ENCODE measurements around the gene ALDH1A1.

ALDH1A1 gene

DNA sequence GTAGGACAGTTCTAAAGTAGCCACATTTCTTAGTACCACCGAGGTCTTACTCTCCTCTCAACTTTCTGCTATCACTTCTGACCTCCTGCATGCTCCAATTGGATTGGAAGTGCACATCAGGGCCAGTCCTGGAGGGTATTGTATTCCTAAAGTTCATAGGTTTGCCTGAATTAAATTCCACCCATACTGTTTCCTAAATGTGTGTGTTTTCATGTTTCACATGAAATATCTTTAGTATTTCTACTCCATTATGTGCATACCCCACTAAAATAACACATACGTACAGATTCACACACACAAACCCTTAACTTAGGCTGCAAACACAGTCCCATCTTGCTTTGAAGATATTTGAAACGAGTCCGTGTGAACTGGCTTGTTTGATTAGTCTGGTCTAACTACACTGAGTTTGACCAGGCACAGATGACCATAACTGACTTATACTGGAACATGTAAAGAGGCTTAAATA is 24.8 kb downstream of the ALDH1A1 start:
- H3K27ac ChIP-seq = no peak overlapping the region
- no peak for TF ChIP-seq ZFX (IDR thresholded peaks at IDR 0.05)
- TF ChIP-seq, protein P1, sequence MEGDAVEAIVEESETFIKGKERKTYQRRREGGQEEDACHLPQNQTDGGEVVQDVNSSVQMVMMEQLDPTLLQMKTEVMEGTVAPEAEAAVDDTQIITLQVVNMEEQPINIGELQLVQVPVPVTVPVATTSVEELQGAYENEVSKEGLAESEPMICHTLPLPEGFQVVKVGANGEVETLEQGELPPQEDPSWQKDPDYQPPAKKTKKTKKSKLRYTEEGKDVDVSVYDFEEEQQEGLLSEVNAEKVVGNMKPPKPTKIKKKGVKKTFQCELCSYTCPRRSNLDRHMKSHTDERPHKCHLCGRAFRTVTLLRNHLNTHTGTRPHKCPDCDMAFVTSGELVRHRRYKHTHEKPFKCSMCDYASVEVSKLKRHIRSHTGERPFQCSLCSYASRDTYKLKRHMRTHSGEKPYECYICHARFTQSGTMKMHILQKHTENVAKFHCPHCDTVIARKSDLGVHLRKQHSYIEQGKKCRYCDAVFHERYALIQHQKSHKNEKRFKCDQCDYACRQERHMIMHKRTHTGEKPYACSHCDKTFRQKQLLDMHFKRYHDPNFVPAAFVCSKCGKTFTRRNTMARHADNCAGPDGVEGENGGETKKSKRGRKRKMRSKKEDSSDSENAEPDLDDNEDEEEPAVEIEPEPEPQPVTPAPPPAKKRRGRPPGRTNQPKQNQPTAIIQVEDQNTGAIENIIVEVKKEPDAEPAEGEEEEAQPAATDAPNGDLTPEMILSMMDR (conservative IDR thresholded peaks at IDR 0.05) = no peak

DNA sequence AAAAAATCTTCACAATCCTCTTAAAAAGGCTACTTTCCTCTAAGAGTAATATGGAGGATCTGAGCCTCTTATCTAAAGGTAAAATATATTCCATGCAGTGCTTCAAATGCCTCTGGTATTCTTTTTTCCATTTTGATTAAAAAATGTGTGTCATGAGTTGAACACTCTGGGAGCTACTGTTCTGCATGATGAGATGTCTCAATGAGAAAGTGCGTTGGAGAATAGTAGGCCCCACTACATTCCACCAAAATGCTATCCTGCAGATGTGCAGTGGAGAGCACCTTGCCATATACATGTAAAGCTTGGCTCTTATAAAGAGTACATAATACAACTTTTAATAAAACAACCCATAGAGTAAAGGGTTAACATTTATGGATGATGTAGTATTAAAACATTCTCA is 26.3 kb downstream of the ALDH1A1 start:
- TF ChIP-seq, protein P1 (conservative IDR thresholded peaks at IDR 0.05) = no peak
- TF ChIP-seq ZFX (IDR thresholded peaks at IDR 0.05) = no peak
- H3K27ac ChIP-seq = no peak overlapping the region

DNA sequence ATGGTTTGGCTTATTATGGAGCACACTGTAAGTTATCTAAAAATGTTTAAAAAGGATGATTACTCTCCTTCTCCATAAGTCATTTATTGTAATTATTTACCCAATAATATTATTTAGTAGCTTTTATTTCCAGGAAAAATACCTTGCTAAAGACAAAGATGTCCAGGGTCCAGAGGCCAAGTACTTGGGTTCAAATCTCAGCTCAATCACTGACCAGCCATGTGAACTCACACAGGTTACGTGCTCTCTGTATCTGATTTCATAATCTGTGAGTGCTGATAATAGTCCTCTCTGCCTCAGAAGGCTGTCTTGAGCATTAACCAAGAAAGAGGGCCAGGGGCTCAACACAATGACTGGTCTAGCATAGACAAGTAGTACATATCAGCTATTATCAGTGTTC is 27.0 kb downstream of the ALDH1A1 start:
- TF ChIP-seq ZFX (IDR thresholded peaks at IDR 0.05) = no peak
- H3K27ac ChIP-seq = no peak overlapping the region

DNA sequence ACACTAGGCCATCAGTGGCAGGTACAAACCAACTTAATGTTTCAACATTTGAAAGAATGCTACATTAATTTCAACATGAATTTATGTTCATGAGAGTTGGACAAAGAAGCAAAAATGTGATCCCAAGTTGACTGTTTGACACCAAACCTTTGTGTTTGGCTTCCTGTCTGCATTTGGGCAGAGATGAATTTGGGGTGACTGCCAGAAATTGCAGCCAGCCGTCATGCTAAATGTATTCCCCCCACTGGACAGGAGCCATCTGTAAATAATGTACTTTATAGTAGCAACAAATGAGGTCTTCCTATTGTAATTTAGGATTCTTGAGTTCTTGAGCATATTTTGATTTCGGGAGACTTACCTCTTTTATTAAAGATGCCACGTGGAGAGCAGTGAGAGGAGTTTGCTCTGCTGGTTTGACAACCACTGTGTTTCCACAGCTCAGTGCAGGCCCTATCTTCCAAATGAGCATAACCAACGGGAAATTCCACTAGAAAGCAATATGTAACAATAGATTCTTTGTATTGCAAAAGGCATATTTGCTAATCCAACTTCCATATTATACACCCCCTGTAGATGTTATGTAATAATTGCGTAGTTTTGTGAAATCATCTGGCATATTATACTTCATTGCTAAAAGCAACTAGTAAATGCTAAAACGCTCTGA is 27.6 kb downstream of the ALDH1A1 start:
- TF ChIP-seq, protein P1 (conservative IDR thresholded peaks at IDR 0.05) = no peak
- no peak for TF ChIP-seq ZFX (IDR thresholded peaks at IDR 0.05)
- H3K27ac ChIP-seq = no peak overlapping the region

DNA sequence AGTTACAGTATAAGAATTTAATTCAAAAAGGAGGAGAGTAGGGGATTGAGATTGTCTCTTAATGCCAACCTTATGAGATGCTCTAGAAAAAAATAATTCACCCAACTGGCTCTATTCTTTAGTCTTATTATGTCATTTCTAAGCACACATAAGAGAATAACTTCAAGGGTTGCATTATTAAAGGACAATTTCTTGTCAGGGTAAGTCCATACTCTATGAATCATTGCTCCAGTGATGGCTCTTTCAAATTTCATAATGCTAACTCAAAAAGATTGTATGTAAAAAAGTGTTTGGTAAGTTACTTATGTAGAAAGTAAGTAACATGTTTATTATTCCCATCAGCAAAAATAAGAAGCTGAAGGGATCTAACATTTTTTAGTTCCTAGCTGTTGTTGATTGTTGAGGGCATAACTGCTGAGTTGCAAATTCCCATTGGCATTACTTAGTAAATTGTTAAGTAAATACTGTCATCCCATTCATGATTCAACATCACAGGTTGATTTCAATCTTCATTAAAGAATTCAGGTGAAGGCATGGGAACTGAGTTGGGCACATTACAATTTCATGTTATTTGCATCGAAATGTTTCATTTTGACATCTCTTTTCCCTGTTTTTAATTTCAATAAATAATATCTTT is 28.6 kb downstream of the ALDH1A1 start:
- H3K27ac ChIP-seq = no peak overlapping the region
- TF ChIP-seq ZFX (IDR thresholded peaks at IDR 0.05) = no peak
- TF ChIP-seq, protein P1 (conservative IDR thresholded peaks at IDR 0.05) = no peak

DNA sequence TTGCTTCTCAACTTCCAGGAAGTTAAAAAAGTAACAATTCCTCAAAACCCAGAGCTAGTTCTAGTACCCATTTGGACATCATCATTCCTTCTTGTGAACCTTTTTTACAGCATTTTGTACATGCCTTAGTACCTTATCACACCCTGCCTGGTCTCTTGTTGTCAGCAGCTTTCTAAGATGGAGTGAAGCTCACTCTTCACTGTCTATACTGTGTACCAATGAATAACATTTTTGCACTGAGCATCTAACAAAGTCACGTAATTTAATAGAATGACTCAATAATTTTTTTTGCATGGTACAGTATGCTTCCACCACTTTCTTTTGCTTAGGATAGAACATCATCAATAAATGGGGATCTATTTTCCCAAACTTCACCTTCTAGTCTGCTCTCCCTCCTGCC is 29.8 kb downstream of the ALDH1A1 start:
- H3K27ac ChIP-seq = no peak overlapping the region
- no peak for TF ChIP-seq ZFX (IDR thresholded peaks at IDR 0.05)
- TF ChIP-seq, protein P1 (conservative IDR thresholded peaks at IDR 0.05) = no peak

DNA sequence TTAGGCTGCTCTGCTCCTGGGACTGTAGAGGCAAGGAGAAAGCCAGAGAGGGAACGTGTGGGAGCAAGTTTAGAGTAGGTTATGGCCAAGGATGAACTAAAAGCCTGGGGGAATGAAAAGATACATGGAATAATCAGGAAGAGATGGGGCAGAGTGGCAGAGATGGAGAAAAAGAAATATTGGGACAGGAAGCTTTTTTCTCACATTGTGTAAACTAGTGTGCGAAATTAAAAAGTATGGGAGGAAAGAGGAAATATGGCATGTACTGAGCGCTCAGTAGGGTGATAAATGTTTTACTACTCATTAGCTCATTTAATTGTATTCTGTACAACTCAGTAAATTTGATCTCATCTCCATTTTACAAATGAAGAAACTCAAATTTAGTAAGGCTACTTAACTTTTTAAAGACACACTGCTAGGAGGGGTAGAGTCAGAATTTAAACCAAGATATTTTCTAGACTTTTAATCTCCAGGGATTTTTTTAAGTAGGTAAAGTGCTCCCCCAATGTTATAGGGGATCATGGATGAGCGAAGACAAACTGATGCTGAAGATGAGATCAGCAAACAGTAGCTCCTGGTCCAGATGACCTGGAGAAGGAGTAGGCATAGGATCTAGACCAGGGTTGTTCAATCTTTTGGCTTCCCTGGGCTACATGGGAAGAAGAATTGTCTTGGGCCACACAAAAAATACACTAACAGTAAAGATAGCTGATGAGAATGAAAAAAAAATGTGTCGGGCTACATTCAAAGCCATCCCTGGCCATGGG is 30.8 kb downstream of the ALDH1A1 start:
- no peak overlapping the region for H3K27ac ChIP-seq

More for the DNA sequence above, 30.8 kb downstream of the ALDH1A1 start:
- TF ChIP-seq, protein P1 (conservative IDR thresholded peaks at IDR 0.05) = no peak
- TF ChIP-seq ZFX (IDR thresholded peaks at IDR 0.05) = no peak

Measured in C4-2B (cell line).